Lower leg skin (tissue), 4 donors: Measurements from ENCODE around the gene CTTN. TPM values are rescaled to one million over a fixed set of nuclear protein-coding genes. Genes with fewer than 3 reads are reported as not detected.

Source experiments
- DNase-seq, 2 donors: peaks; one replicate each; pipeline ENCODE4 v3.0.0-alpha.2; 2019; ENCODE audit warnings: low spot score in 2 of 2
- H3K4me3 ChIP-seq: fragments of 200-600 bp; sonication (generic); 2 replicates; pipeline ENCODE4 v1.5.1; 2017; ENCODE audit warnings: mild to moderate bottlenecking, low read depth; ENCODE audit not compliant: poor library complexity, severe bottlenecking
- POLR2A ChIP-seq, 2 donors: fragments of 450-650 bp; IDR thresholded peaks; one replicate each; pipeline ENCODE4 v1.6.1; 2016 to 2017; ENCODE audit warnings: antibody characterized with exemption in 2 of 2, mild to moderate bottlenecking in 1 of 2, moderate library complexity in 1 of 2
- WGBS, 2 donors: methylation state at CpG; one replicate each; pipeline ENCODE4 v1.1.5; 2018; 5-methylcytosine and 5-hydroxymethylcytosine counted together
- intact Hi-C: fragments of 100-400 bp; cut with DNase I; formaldehyde crosslinking; loops from one replicate; pipeline ENCODE4 v1.15.0; 2023; ENCODE audit warnings: low total_unique reads
- total RNA-seq, 4 donors: library from RNA; depleted of rRNA; stranded (reverse); fragments of >200 nt; gene quantifications; one replicate each; pipeline ENCODE4 v1.1.0, GENCODE V29; 2016
- TF ChIP-seq, protein P1 (sequence below), 3 donors: fragments of 450-650 bp; IDR thresholded peaks; one replicate each; pipeline ENCODE4 v1.5.1; 2016; ENCODE audit warnings: antibody characterized with exemption in 3 of 3, mild to moderate bottlenecking in 3 of 3, moderate library complexity in 2 of 3

CTTN gene
- total RNA-seq, 4 donors from 2014 or later, result 251 to 343 (median 288) TPM

DNA sequence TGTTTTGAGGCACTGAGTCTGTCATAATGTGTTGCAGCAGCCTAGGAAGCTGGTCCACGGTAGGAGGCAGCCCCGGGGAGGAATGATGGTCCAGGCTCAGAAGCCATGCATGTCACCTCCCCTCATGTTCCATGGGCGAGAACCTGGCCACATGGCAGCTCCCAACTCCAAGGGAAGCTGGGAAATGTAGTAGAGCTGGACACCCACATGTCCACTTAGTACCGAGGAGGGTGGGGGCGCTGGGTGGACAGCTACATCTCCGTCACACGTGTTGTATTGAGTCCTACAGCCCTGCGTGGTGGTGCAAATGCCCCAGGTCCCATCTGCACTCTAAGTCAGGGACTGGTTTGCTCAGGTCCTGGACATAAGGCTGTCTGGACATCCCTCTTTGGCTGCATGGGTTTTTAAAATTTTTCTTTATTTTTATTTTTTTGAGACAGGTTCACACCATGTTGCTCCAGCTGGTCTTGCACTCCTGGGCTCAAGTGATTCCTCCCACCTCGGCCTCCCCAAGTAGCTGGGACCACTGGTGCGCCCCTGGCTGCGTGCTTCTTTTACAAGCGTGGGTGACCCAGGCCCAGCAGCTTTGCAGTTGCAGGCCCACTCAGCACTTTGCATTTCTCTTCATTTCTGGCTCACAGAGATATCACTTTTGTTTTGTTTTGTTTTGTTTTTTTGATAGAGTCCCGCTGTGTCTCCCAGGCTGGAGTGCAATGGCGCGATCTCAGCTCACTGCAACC is 3.9 kb upstream of the CTTN start:
- no peak for DNase-seq
- no peak overlapping the region for H3K4me3 ChIP-seq
- no peak for TF ChIP-seq POLR2A (IDR thresholded peaks at IDR 0.05)
- TF ChIP-seq, protein P1, sequence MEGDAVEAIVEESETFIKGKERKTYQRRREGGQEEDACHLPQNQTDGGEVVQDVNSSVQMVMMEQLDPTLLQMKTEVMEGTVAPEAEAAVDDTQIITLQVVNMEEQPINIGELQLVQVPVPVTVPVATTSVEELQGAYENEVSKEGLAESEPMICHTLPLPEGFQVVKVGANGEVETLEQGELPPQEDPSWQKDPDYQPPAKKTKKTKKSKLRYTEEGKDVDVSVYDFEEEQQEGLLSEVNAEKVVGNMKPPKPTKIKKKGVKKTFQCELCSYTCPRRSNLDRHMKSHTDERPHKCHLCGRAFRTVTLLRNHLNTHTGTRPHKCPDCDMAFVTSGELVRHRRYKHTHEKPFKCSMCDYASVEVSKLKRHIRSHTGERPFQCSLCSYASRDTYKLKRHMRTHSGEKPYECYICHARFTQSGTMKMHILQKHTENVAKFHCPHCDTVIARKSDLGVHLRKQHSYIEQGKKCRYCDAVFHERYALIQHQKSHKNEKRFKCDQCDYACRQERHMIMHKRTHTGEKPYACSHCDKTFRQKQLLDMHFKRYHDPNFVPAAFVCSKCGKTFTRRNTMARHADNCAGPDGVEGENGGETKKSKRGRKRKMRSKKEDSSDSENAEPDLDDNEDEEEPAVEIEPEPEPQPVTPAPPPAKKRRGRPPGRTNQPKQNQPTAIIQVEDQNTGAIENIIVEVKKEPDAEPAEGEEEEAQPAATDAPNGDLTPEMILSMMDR (IDR thresholded peaks at IDR 0.05), result no peak
- 91 to 96% methylated on average over 15 of the region's 15 CpGs for WGBS, 2 donors
- intact Hi-C loops, result no loop called here

DNA sequence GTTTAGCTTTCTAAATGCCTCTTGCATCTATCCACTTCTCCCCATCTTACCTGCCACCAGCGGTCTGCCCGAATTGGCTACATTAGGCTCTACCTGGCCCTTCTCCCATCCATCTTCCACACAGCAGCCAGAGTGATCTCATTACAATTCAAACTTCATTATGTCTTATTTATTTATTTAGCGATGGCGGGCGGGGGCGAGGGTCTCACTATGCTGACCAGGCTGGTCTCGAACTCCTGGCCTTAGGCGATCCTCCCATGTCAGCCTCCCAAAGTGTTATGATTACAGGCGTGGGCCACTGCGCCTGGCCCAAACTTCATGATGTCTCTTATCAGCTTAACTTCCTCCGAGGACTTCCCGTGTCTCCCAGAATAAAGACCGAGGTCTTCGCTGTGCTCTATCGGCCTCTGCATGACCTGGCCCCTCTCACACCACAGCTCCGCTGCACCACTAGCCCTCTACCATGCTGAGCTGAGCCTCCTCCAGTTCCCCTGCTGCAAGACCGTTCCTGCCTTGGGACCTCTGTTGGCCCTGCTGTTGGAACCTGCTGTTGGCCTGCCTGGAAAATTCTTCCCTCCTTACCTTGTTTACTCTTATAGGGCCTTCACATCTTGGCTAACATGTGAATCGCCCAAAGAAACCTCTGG is 870 bp upstream of the CTTN start:
- intact Hi-C loops, result no loop called here
- WGBS, 2 donors, result 35 to 56% methylated on average over 18 of the region's 18 CpGs
- TF ChIP-seq, protein P1 (IDR thresholded peaks at IDR 0.05), result no peak
- TF ChIP-seq POLR2A (IDR thresholded peaks at IDR 0.05), result no peak
- peak overlapping the region; percentile 94 for H3K4me3 ChIP-seq
- no peak for DNase-seq

DNA sequence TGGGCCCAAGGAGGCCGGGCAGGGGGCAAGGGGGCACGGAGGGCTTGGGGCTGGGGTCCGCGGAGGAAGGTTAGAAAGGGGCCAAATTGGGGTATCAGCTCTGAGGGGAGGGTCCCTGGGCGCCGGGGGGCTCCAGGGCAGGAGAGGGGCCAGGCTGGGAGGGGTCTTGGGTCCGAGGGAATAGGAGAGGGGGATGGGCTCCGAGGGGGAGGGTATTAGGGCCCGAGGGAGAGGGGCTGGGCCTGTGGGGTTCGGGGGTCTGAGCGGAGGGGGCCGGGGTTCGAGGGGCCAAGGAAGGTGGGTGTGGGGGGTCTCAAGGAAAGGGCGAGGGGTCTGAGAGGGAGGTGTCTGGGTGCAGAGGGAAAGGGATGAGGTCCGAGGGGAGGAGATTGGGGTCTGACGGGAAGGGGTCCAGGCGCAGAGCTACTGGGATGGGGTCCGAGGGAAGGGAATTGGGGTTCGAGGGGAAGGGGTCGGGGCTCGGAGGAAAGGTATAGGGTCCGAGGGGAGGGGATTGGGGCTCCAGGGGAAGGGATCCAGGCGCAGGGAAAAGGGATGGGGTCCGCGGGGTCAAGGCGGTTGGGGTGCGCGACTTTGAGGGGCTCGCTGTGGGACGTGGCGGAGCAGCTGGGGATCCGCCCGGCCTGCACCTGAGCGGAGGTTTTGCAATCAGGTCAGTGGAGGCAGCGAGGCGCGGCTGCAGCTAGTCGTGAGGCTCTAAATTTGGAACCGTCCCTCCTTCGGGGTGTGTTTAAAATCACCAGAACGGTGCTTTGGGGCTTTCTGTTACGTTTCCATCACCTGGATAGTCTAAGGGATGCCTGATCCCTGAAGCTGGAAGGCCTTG is 728 bp downstream of the CTTN start:
- no peak for DNase-seq
- intact Hi-C loops, result no loop called here
- no peak for TF ChIP-seq POLR2A (IDR thresholded peaks at IDR 0.05)
- TF ChIP-seq, protein P1 (IDR thresholded peaks at IDR 0.05), result no peak
- peak overlapping the region; percentile 94 for H3K4me3 ChIP-seq
- WGBS, 2 donors, result 1 to 2% methylated on average over 39 to 42 of the region's 42 CpGs

DNA sequence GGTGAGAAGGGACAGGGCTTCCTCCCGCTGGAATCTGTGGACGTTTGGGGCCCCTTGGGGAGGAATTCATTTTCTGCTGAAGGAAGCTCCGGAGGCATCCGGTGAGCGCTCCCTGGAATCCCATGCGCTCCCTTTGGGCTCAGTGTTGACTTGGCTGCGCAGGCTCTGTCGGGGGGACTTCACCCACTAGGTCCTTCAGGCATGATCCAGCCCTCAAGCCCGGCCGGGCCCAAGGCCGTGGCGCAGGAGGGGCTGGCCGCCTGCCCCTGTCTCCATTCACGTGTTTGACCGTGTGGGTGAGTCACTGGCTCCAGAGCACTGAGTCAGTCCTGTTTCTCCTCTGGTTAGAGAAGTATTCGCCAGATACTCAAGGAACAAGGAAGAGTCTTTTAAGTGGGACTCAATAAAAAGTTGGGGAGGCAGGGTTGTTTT is 1.4 kb downstream of the CTTN start:
- WGBS, 2 donors, result 3 to 4% methylated on average over 12 to 16 of the region's 16 CpGs
- DNase-seq, result peak; percentile 82 to 97
- intact Hi-C loops, result no loop called here
- peak overlapping the region; percentile 94 for H3K4me3 ChIP-seq
- TF ChIP-seq, protein P1 (IDR thresholded peaks at IDR 0.05), result no peak

DNA sequence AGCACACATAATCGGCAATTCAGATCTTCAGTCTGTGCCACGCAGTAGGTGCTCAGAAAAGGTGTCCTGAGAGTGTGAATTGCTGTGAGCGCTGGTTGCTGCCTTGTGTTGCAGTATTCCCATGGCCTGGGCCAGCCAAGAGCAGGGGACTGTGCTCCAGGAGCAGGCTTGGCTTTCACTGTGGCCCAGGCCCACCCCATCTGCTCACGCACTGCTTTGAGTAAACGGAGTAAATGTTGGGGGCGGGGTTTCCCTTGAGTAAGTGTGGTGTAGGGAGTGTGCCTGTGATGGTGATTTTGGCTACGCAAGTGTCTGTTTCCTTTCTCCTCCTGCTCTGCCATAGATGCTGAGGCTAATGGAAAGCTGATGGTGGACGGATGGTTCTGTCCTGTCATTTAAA is 2.3 kb downstream of the CTTN start:
- no peak overlapping the region for H3K4me3 ChIP-seq
- no peak for DNase-seq
- 76 to 84% methylated on average over 8 of the region's 8 CpGs for WGBS, 2 donors
- intact Hi-C loops, result no loop called here
- TF ChIP-seq, protein P1 (IDR thresholded peaks at IDR 0.05), result no peak
- TF ChIP-seq POLR2A (IDR thresholded peaks at IDR 0.05), result no peak
